Ovary (tissue), 9 donors: ENCODE results near the gene PALLD. TPM values are rescaled to one million over a fixed set of nuclear protein-coding genes. Genes with fewer than 3 reads are reported as not detected.
A peak's percentile ranks its signal among the peaks of the same experiment; 100 is the strongest.
"Not testable (repeated sequence)": the region's sequence is repeated elsewhere in the genome, so short reads cannot be mapped to it uniquely, and the experiment has no call there.

Experiments used
- DNase-seq, 5 donors: peaks; one replicate each; pipeline ENCODE4 v3.0.0-alpha.2; 2019 to 2020
- H3K27ac ChIP-seq, 2 donors: fragments of 200-600 bp; one replicate each; pipeline versions ENCODE4 v1.5.1 to v1.8.0; 2019 to 2022
- H3K27me3 ChIP-seq: fragments of 200-600 bp; one replicate; pipeline ENCODE4 v1.8.0; 2022
- H3K36me3 ChIP-seq: fragments of 200-600 bp; sonication (generic); one replicate; pipeline ENCODE4 v1.5.1; 2019
- H3K4me1 ChIP-seq: one replicate; pipeline ENCODE4 v1.8.1; 2013; ENCODE audit warnings: mild to moderate bottlenecking, moderate library complexity; ENCODE audit not compliant: insufficient read depth
- H3K4me3 ChIP-seq: fragments of 200-600 bp; sonication (generic); one replicate; pipeline ENCODE4 v1.5.1; 2017
- H3K9me3 ChIP-seq, 2 donors: fragments of 200-600 bp in 1 of 2; sonication (generic) in 1 of 2; one replicate each; pipeline versions ENCODE4 v1.5.1 to v1.8.1; 2013 to 2019; ENCODE audit warnings: mild to moderate bottlenecking in 1 of 2, moderate library complexity in 1 of 2
- EP300 ChIP-seq: sonication (generic); formaldehyde crosslinking; IDR thresholded peaks from one replicate; pipeline ENCODE4 v1.6.1; 2017; ENCODE audit warnings: antibody characterized with exemption
- POLR2A ChIP-seq: fragments of 450-650 bp; IDR thresholded peaks from one replicate; pipeline ENCODE4 v1.6.1; 2017; ENCODE audit warnings: antibody characterized with exemption, mild to moderate bottlenecking, moderate library complexity
- WGBS, 3 donors: extraction: QIAGEN DNeasy Blood & Tissue Kit in 1 of 3; methylation state at CpG; one replicate each; pipeline versions ENCODE4 v1.1.5 to v1.1.7; 2013 to 2017; 5-methylcytosine and 5-hydroxymethylcytosine counted together
- intact Hi-C, 4 donors: fragments of 100-400 bp; cut with DNase I; formaldehyde crosslinking; loops; one replicate each; pipeline versions ENCODE4 v1.11.0 to v1.15.1; 2022 to 2023
- polyA plus RNA-seq, 2 donors: library from polyadenylated mRNA; stranded (reverse); fragments of 200-250 nt in 1 of 2; fragments of 350-450 nt in 1 of 2; fragmentation: Illumina TruSeq in 1 of 2; extraction: RNeasy Lipid Tissue Mini Kit (QIAGEN cat#74804) in 1 of 2; gene quantifications; one replicate each; pipeline ENCODE4 v1.2.3, GENCODE V29; 2013 to 2014
- total RNA-seq, 7 donors: library from RNA; depleted of rRNA in 2 of 7; stranded (reverse); fragments of >200 nt in 2 of 7; fragmentation: NEBNext Ultra II Directional in 3 of 7; extraction: Animal tissue kit (Norgen Biotek cat#: 25700) in 3 of 7; gene quantifications; one replicate each; pipeline versions ENCODE4 v1.1.0 to v1.2.4, GENCODE V29; 2016 to 2023
- TF ChIP-seq, protein P1 (sequence below), 3 donors: fragments of 450-650 bp in 2 of 3; fragments of 200-600 bp in 1 of 3; IDR thresholded peaks; one replicate each; pipeline versions ENCODE4 v1.5.1 to v1.8.0; 2016 to 2022; ENCODE audit warnings: antibody characterized with exemption in 3 of 3, mild to moderate bottlenecking in 1 of 3
- donor health status: DM: no; HTN: no; CAD: no; lungs with moderate emphysema.
- donor health status: DM: no; HTN: no; CAD: no.
- donor health status: Bipolar disorder and iron deficiency.
- donor health status: DM: yes; HTN: yes; CAD: no.
- donor health status: DM: no; HTN: no; CAD: no.
- donor health status: DM: yes; HTN: yes; CAD: no.

Gene PALLD
- total and polyA plus RNA-seq, 9 donors = 96.8 to 605 (median 137) TPM

DNA sequence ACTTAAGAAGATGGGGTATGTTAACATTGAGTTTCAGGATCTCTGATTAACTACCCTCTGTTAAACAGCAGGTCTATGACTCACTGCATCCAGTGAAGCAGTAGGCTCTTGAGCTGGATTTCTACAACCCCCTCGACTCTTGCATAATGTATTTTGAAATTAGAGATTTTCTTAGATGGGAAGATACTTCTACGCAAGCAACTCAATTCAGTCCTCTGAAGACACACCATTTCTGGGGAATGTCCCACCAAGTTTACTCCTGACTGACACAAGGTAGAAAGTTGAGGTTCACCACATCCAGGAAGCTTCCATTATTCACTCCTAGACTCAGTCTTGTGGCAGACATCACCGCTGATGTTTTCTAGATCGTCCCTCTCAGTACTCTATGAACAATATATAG, 12.9 kb downstream of the PALLD start:
- Histone ChIP-seq H3K4me1 (no peaks in the 10 kb centered on the region), H3K4me3 (no peak overlapping the region), H3K27ac (no peak overlapping the region), H3K9me3 (no peaks in the 10 kb centered on the region), H3K36me3 (no peaks in the 10 kb centered on the region), H3K27me3 (no peaks in the 10 kb centered on the region)
- TF ChIP-seq EP300 (no peak), POLR2A (no peak)
- TF ChIP-seq, protein P1, sequence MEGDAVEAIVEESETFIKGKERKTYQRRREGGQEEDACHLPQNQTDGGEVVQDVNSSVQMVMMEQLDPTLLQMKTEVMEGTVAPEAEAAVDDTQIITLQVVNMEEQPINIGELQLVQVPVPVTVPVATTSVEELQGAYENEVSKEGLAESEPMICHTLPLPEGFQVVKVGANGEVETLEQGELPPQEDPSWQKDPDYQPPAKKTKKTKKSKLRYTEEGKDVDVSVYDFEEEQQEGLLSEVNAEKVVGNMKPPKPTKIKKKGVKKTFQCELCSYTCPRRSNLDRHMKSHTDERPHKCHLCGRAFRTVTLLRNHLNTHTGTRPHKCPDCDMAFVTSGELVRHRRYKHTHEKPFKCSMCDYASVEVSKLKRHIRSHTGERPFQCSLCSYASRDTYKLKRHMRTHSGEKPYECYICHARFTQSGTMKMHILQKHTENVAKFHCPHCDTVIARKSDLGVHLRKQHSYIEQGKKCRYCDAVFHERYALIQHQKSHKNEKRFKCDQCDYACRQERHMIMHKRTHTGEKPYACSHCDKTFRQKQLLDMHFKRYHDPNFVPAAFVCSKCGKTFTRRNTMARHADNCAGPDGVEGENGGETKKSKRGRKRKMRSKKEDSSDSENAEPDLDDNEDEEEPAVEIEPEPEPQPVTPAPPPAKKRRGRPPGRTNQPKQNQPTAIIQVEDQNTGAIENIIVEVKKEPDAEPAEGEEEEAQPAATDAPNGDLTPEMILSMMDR (IDR thresholded peaks at IDR 0.05) = no peak
- 78 to 86% (median 85%) methylated on average over 4 of the region's 4 CpGs for WGBS, 3 donors
- intact Hi-C loops = no loop called here
- no peak for DNase-seq

DNA sequence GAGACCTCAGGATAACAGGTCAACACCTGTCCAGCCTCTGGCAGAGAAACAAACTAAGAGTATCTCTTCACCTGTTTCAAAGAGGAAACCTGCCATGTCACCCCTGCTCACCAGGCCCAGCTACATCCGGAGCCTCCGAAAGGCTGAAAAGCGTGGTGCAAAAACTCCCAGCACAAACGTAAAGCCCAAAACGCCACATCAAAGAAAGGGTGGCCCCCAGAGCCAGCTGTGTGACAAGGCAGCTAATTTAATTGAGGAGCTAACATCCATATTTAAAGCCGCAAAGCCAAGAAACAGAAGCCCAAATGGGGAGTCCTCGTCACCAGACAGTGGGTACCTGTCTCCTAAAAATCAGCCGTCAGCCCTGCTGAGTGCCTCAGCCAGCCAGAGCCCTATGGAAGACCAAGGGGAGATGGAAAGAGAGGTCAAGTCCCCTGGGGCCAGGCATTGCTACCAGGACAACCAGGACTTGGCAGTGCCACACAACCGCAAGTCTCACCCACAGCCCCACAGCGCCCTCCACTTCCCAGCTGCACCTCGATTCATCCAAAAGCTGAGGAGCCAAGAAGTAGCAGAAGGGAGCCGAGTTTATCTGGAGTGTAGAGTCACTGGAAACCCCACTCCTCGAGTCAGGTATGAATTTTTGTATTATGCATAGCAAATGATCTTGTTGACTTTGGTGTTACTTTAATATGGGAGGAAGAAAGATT, 15.1 kb downstream of the PALLD start:
- no peak for TF ChIP-seq POLR2A
- no peak for TF ChIP-seq EP300
- TF ChIP-seq, protein P1 (IDR thresholded peaks at IDR 0.05) = no peak
- 83 to 91% (median 88%) methylated on average over 13 of the region's 13 CpGs for WGBS, 3 donors
- intact Hi-C loops = no loop called here

DNA sequence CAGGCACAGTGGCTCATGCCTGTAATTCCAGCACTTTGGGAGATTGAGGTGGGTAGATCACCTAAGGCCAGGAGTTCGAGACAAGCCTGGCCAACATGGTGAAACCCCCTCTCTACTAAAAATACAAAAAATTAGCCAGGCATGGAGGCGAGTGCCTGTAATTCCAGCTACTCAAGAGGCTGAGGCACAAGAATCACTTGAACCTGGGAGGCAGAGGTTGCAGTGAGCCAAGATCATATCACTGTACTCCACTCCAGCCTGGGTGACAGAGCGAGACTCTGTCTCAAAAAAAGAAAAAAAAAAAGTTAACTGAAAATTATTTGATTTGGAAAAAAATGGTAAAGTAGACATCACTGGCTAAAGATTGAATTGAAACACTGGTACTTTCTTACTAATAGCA, 17.0 kb downstream of the PALLD start:
- H3K4me3 ChIP-seq, DNase-seq, H3K9me3 ChIP-seq, H3K27ac ChIP-seq, H3K36me3 ChIP-seq, intact Hi-C loops, H3K27me3 ChIP-seq, H3K4me1 ChIP-seq: not testable (repeated sequence)
- 81 to 90% (median 86%) methylated on average over 3 of the region's 3 CpGs for WGBS, 3 donors

More for the DNA sequence above, 15.1 kb downstream of the PALLD start:
- H3K4me3 ChIP-seq = no peak overlapping the region
- no peak for DNase-seq
- H3K27ac ChIP-seq = no peak overlapping the region
- no peaks in the 10 kb centered on the region for H3K27me3 ChIP-seq
- no peaks in the 10 kb centered on the region for H3K9me3 ChIP-seq
- H3K36me3 ChIP-seq = no peaks in the 10 kb centered on the region
- H3K4me1 ChIP-seq = no peaks in the 10 kb centered on the region

DNA sequence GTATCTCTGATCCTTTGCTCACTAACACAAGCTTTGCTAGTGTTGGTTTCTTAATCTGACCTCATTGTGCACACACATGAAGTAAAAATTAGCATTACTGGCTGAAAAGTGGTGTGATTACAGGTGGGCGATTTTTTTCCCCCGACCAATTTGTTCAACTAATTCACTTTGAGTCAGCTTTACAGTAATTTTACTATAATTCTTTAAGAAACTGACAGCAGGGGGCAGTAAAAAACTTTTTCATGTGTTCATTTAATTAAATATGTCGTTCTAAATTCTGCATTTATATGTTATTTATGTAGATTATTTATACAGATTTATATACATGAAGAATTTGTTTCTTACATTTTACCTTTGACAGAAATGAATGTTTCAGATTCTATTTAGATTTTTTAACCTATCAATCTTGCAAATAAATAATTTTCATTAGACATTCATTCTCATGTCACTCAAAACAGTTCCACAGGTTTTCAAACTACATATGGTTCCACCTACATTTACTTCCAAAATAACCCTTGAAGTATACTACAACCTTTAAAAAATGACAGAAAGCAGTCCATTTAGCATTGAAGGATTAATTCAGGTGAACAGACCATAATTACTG, 17.5 kb downstream of the PALLD start:
- intact Hi-C loops = no loop called here
- Histone ChIP-seq H3K36me3 (no peaks in the 10 kb centered on the region), H3K27ac (no peak overlapping the region), H3K4me1 (no peaks in the 10 kb centered on the region), H3K27me3 (no peaks in the 10 kb centered on the region), H3K9me3 (no peaks in the 10 kb centered on the region), H3K4me3 (no peak overlapping the region)
- TF ChIP-seq EP300 = no peak
- TF ChIP-seq, protein P1 (IDR thresholded peaks at IDR 0.05) = peak in 1 of 3 donors; percentile 16
- 3 to 11% (median 5%) methylated on average over 3 of the region's 3 CpGs for WGBS, 3 donors
- no peak for DNase-seq
